ENCODE results near the gene YPEL4. TPM values are rescaled to one million over a fixed set of nuclear protein-coding genes. Genes with fewer than 3 reads are reported as not detected.
A peak's percentile ranks its signal among the peaks of the same experiment; 100 is the strongest.

The YPEL4 gene
- total RNA-seq, 2 experiments from 2014 or later = 6.9 to 7.1 TPM

DNA sequence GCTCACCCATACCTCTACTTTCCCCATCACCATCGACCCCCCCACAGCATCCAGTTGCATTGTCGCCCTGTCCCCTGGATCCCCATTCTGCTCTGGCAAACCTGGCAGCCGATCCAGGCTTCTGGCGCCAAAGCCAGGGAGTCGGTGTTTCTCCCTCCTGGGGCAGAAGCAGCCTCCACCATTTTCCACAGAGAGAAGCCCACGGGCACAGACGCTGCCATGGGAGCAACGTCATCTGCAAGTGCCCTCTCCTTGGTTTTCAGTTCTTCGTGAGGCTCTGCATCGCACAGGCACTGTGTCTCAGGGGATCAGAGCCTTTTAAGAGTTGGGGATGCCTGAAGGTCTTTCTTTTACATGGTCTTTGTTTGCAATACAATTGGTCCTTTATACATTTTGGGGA is 2.3 kb downstream of the YPEL4 start:
- H3K4me3 Mint-ChIP-seq = no peak overlapping the region
- POLR2A ChIA-PET = interaction anchor here (0.5 to 0.6 kb wide), 2 partner anchors 20 to 154 kb away, joined by 3 to 5 read pairs; no protein-coding TSS in a partner anchor
- DNase-seq (no peak), ATAC-seq (ENCODE audit: low read depth) (no peak)
- H3K27me3 Mint-ChIP-seq = peaks cover 42% of the 10 kb centered on the region
- H3K36me3 Mint-ChIP-seq = peaks cover 3% of the 10 kb centered on the region
- peaks cover 36% of the 10 kb centered on the region for H3K4me1 Mint-ChIP-seq
- no peak overlapping the region for H3K27ac Mint-ChIP-seq
- H3K9me3 Mint-ChIP-seq = no peaks in the 10 kb centered on the region

DNA sequence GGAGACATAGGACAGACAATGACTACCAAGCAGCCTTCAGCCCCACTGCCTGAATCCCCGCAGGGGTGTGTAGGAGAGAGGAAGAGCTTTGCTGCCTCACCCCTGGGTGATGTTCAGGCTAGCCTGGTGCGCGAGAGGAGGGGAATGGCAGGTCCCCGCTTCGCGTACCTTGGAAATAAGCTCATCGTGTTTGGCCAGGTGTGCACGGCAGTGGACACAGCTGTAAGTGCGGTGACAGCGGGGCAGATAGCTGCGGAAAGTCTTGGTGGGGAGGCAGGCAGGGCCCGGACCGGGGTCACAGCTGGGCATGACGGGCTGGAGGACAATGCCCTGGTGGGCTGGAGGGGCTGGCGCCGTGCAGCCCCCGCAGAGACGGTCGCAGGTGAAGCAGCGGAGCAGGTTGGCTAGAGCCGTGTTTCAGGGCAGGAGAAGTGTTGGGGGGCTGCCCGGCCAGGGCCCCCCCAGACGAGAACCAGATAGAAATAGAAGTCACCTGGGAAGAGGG is 2.9 kb downstream of the YPEL4 start:
- DNase-seq (no peak), ATAC-seq (ENCODE audit: low read depth) (no peak)
- Mint-ChIP-seq H3K27ac (no peak overlapping the region), H3K27me3 (peaks cover 42% of the 10 kb centered on the region), H3K4me3 (peak overlapping the region; percentile 28), H3K36me3 (peaks cover 3% of the 10 kb centered on the region), H3K4me1 (peaks cover 36% of the 10 kb centered on the region), H3K9me3 (no peaks in the 10 kb centered on the region)
- POLR2A ChIA-PET = interaction anchor here (0.6 to 0.7 kb wide), 2 partner anchors 79 to 153 kb away, joined by 3 read pairs; partner anchors contain the start of gene UBE2L6

- ATAC-seq (ENCODE audit: low read depth) (no peak), DNase-seq (no peak)
- no peak overlapping the region for H3K27ac Mint-ChIP-seq
- H3K4me1 Mint-ChIP-seq = peaks cover 39% of the 10 kb centered on the region
- POLR2A ChIA-PET = interaction anchor here (0.7 kb wide), 1 partner anchor 78 kb away, joined by 3 read pairs; the partner anchor contains the start of gene UBE2L6
- H3K4me3 Mint-ChIP-seq = no peak overlapping the region
- H3K36me3 Mint-ChIP-seq = peaks cover 3% of the 10 kb centered on the region
- peaks cover 42% of the 10 kb centered on the region for H3K27me3 Mint-ChIP-seq
- no peaks in the 10 kb centered on the region for H3K9me3 Mint-ChIP-seq
These were observed 3.4 kb downstream of the YPEL4 start for GRCh38 chr11:57646194-57646798.

- Mint-ChIP-seq H3K9me3 (no peaks in the 10 kb centered on the region), H3K4me1 (peaks cover 42% of the 10 kb centered on the region), H3K4me3 (no peak overlapping the region), H3K27me3 (peaks cover 42% of the 10 kb centered on the region), H3K27ac (no peak overlapping the region), H3K36me3 (peaks cover 3% of the 10 kb centered on the region)
- POLR2A ChIA-PET = no interaction called here
- no peak for DNase-seq
- no peak for ATAC-seq (ENCODE audit: low read depth)
These were observed 4.0 kb downstream of the YPEL4 start for GRCh38 chr11:57645689-57646085.

GRCh38 chr11:57644748-57645688 is 4.7 kb downstream of the YPEL4 start:
- POLR2A ChIA-PET = interaction anchor here (0.9 to 1.6 kb wide), 3 partner anchors 77 to 151 kb away, joined by 3 to 13 read pairs (median 4); partner anchors contain the start of gene UBE2L6
- peaks cover 3% of the 10 kb centered on the region for H3K36me3 Mint-ChIP-seq
- no peak overlapping the region for H3K4me3 Mint-ChIP-seq
- no peaks in the 10 kb centered on the region for H3K9me3 Mint-ChIP-seq
- H3K27me3 Mint-ChIP-seq = peaks cover 42% of the 10 kb centered on the region
- H3K27ac Mint-ChIP-seq = no peak overlapping the region
- peaks cover 39% of the 10 kb centered on the region for H3K4me1 Mint-ChIP-seq
- ATAC-seq (ENCODE audit: low read depth) (peak; percentile 79), DNase-seq (peak; percentile 80)

GRCh38 chr11:57643802-57644201 is 5.9 kb downstream of the YPEL4 start:
- POLR2A ChIA-PET = interaction anchor here (0.6 to 1.6 kb wide), 5 partner anchors 76 to 162 kb away, joined by 3 to 13 read pairs (median 4); partner anchors contain the start of gene UBE2L6
- Mint-ChIP-seq H3K4me1 (peaks cover 33% of the 10 kb centered on the region), H3K4me3 (no peak overlapping the region), H3K27ac (no peak overlapping the region), H3K27me3 (peaks cover 36% of the 10 kb centered on the region), H3K9me3 (no peaks in the 10 kb centered on the region), H3K36me3 (peaks cover 3% of the 10 kb centered on the region)
- no peak for DNase-seq
- no peak for ATAC-seq (ENCODE audit: low read depth)

DNA sequence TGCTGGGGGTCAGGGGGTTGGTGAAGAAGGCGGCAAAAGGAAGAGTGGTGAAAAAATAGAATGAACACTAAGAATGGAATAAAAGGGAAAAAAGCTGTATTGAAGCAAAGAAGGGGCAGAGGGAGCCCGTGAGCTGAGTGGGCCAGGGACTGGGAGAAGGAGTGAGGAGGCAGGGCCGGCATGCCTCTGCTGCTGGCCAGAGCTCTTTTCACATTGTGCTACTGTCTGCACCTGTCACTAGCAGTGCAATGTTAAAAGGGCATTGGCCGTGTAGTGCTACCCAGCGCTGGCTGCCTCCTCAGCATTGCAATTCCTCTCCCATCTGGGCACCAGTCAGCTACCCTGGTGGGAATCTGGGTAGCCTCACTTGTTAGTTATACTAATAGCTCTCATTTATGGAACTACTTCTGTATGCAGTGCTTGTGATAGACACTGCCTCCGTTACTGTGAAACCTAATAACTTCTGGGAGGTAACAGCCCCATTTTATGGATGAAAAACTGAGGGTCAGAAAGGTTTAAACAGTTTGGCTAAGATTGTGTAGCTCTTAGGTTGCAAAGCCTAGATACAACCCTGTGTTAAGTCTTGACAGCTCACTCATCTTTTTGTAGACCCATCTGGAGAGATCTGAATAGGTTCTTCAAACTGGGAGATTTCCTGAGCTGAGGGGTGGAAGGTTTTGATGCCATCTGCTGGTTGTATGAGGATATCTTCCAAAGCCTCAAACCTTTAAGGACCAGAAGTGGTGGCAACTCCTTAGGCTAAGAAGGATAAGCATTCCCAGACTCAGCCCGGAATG is 8.5 kb downstream of the YPEL4 start:
- POLR2A ChIA-PET = interaction anchor here (0.7 to 3.5 kb wide), 5 partner anchors 12 to 184 kb away, joined by 3 to 29 read pairs (median 3); partner anchors contain the start of gene UBE2L6
- no peak overlapping the region for H3K27ac Mint-ChIP-seq
- no peaks in the 10 kb centered on the region for H3K9me3 Mint-ChIP-seq
- H3K4me3 Mint-ChIP-seq = no peak overlapping the region
- DNase-seq = no peak
- peaks cover 3% of the 10 kb centered on the region for H3K36me3 Mint-ChIP-seq
- peaks cover 24% of the 10 kb centered on the region for H3K4me1 Mint-ChIP-seq
- peaks cover 22% of the 10 kb centered on the region for H3K27me3 Mint-ChIP-seq
- no peak for ATAC-seq (ENCODE audit: low read depth)

- H3K4me3 Mint-ChIP-seq = peak overlapping the region; percentile 35
- DNase-seq (no peak), ATAC-seq (ENCODE audit: low read depth) (no peak)
- peaks cover 20% of the 10 kb centered on the region for H3K4me1 Mint-ChIP-seq
- peaks cover 3% of the 10 kb centered on the region for H3K36me3 Mint-ChIP-seq
- no peaks in the 10 kb centered on the region for H3K9me3 Mint-ChIP-seq
- peaks cover 15% of the 10 kb centered on the region for H3K27me3 Mint-ChIP-seq
- POLR2A ChIA-PET = interaction anchor here (0.8 to 3.5 kb wide), 4 partner anchors 13 to 75 kb away, joined by 3 to 29 read pairs (median 4); partner anchors contain the start of gene UBE2L6
- H3K27ac Mint-ChIP-seq = no peak overlapping the region
These were observed 9.5 kb downstream of the YPEL4 start for GRCh38 chr11:57640068-57640800.

DNA sequence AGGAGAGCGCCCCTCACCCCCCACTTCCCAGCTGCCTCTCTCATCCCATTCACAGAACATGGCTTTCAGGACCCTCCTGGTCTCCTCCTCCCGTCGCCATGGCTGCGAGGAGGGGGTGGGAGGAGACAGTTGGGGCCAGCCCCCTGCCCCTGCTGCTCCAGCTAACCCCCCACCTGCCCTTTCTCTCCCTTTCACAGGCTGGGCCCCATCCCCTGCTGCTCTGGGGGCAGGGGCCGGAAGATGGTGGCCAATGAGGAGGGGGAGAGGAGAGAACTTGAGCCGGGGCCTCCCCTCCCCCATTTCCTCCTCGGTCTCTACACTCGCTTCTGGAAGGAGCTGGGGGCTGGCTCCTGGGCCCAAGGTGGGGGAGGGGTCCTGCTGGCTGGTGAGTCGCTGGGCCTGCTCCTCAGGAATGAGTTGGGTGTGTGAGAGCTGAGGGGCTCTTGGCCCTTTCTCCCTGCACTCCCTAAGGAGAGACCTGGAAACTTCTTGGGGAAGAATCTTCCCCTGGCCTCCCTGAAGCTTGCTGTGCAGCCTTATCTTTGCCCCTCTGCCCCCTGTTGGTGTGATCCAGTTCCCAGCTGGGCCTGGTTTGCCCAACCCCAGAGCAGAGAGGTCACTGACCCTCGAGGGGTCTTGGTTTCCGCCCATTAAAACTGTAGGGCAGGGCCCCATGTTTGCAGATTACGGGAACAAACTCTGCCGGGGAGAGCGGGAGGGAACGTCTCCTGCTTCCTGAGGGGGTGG is 10.2 kb downstream of the YPEL4 start:
- Mint-ChIP-seq H3K9me3 (no peaks in the 10 kb centered on the region), H3K4me3 (peak overlapping the region; percentile 99), H3K4me1 (peaks cover 19% of the 10 kb centered on the region), H3K27me3 (peaks cover 19% of the 10 kb centered on the region), H3K36me3 (peaks cover 3% of the 10 kb centered on the region), H3K27ac (peak overlapping the region; percentile 42)
- no peak for ATAC-seq (ENCODE audit: low read depth)
- peak; percentile 57 for DNase-seq
- POLR2A ChIA-PET = interaction anchor here (0.6 to 3.5 kb wide), 7 partner anchors 9 to 155 kb away, joined by 3 to 29 read pairs (median 4); partner anchors contain the start of gene UBE2L6

GRCh38 chr11:57638811-57639320 is 10.8 kb downstream of the YPEL4 start:
- ATAC-seq (ENCODE audit: low read depth) (peak; percentile 33), DNase-seq (peak; percentile 43)
- Mint-ChIP-seq H3K36me3 (peaks cover 3% of the 10 kb centered on the region), H3K27me3 (peaks cover 22% of the 10 kb centered on the region), H3K27ac (peak overlapping the region; percentile 88), H3K9me3 (no peaks in the 10 kb centered on the region), H3K4me3 (peak overlapping the region; percentile 99), H3K4me1 (peaks cover 19% of the 10 kb centered on the region)
- POLR2A ChIA-PET = interaction anchor here (0.7 to 3.5 kb wide), 6 partner anchors 9 to 156 kb away, joined by 3 to 29 read pairs (median 4); partner anchors contain the start of gene UBE2L6

Measured in activated naive CD8-positive, alpha-beta T cell treated with anti-CD3 and anti-CD28 coated beads, Interleukin-2, amount 10 ng/mL, durations not matched to agents 7 days and 5 days (primary cell).